GM21619 (cell line): ENCODE measurements around the gene ZKSCAN3.
"Not testable (repeated sequence)": the region's sequence is repeated elsewhere in the genome, so short reads cannot be mapped to it uniquely, and the experiment has no call there.

ENCODE experiments used
- ATAC-seq: cut with Tn5 transposase; IDR thresholded peaks from one replicate; pipeline ENCODE4 v1.9.1; 2021; ENCODE audit not compliant: unreplicated experiment

Gene ZKSCAN3

GRCh38 chr6:28340310-28341095, 9.2 kb upstream of the ZKSCAN3 start:
- ATAC-seq: no peak

DNA sequence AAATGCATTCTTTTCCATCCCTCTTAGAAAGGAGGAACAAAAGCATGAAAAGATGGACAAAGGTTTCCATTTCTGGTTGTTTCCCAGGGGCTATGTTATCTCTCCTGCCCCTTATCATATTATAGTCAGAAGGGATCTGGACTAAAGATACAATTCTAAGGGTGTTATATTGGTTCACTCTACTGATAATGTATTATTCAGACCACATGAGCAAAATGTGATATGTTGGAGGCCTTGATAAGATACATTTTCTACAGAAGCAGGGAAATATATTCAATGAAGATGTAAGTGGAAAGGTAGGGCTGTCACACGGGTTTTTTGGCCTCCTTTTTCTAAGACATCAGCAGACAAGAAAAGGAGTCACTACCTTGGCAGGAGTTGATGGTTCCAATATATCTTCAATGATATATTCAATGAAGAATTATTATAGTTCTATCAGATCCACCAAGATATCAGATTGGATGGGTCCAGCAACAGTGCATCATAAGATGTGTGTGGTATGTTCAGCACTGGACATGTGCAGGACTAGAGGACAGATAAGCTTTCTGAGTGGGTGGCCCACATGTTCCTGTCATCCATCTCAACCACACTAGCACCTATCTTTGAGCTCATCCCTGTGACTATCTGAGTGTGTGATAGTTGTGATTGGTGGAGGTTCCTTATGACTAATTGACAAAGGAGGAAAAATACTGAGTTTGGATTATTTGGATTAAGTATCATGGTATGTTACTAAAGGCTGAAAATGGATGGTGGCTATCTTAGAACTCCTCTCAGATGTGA, 5.7 kb upstream of the ZKSCAN3 start:
- no peak for ATAC-seq

- ATAC-seq: no peak
These were observed 4.5 kb upstream of the ZKSCAN3 start for GRCh38 chr6:28345201-28345600.

DNA sequence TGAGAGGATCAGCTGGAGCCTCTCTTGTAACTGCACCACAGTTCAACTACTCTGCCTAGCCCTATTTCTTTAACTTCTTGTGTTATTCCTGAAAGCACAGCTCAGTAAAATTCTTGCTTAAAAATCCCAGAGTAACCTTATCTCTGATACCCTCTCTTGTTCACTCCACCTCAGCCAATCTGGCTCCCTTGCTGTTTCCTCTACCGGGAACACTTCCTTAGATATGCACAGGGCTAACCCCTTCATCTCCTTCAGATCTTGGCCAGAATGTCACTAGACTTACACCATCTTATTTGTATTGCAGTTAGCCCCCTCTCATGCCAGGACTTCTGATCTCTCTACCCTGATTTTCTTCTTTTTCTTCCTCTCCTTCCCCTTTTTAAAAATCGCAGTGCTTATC, 2.6 kb upstream of the ZKSCAN3 start:
- ATAC-seq: no peak

- ATAC-seq: no peak
These were observed 329 bp upstream of the ZKSCAN3 start for GRCh38 chr6:28349344-28349891.

DNA sequence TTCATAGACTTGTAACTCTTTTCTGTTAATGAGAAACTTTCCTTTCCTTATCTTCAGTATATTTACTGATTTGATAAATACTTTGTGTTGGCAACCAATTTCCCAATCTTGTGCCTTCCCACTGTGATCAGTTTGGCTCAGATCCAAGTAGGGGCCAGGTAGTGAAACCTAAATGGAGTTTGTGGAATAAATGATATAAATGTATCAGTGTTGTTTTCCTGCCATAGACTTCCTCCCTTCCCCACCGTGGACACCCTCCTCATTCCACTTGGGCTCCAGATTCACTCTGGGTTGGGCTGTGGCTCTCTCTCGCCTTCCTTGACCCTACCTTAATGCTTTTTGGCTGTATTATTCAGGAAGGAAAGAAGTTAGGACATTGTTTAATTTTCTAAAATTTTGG, 1.3 kb downstream of the ZKSCAN3 start:
- ATAC-seq: no peak

- no peak for ATAC-seq
These were observed 1.8 kb downstream of the ZKSCAN3 start for GRCh38 chr6:28351493-28351925.

DNA sequence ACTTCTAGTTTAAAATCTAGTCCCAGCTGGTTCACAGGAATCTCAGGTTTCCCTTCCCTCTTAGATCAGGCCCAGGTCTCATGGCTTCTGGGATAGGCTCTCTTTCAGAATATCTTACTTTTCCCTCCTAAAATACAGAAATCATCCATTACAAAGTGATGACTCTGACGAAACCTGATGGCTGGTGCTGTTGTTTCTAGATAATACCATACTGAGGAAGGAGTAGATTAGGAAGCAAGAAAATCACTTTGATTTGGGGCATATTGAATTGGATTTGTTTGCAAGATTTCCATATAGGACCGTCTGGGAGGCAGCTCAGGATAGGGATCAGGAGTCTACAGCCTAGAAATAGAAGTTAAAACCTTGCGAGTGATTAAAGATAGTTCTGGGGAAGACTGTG, 3.6 kb downstream of the ZKSCAN3 start:
- no peak for ATAC-seq

DNA sequence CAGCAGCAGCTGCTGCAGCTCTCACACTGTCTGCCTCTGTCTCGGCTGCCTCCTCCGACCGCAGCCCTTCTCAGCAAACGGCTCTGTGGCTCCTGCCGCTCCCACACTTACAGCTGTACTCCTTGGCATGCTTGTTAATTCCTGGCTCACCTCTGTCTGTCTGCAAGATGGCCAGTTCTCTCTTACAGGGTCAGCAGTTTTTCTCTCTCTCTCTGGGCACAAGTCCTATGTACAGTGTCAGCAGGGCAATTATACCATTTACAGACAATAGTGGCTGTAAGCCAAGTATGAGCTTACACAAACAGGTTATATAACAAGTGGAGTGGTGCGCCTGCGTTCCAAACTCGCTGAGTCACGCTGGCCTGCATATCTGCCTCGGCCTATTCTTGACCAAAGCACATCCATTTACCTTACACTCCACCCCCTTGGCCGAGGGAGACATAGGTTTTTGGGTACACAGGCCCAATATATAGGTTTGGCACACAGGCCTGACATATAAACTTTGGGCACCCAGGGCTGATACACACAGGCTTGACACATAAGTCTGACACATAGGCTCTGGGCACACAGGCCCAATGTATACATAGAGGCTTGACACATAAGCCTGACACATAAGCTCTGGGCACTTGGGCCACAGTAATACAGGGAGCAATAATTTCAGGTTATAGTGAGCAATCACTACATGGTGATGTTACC, 4.4 kb downstream of the ZKSCAN3 start:
- ATAC-seq: no peak

GRCh38 chr6:28354688-28355554, 5.2 kb downstream of the ZKSCAN3 start:
- no peak for ATAC-seq

DNA sequence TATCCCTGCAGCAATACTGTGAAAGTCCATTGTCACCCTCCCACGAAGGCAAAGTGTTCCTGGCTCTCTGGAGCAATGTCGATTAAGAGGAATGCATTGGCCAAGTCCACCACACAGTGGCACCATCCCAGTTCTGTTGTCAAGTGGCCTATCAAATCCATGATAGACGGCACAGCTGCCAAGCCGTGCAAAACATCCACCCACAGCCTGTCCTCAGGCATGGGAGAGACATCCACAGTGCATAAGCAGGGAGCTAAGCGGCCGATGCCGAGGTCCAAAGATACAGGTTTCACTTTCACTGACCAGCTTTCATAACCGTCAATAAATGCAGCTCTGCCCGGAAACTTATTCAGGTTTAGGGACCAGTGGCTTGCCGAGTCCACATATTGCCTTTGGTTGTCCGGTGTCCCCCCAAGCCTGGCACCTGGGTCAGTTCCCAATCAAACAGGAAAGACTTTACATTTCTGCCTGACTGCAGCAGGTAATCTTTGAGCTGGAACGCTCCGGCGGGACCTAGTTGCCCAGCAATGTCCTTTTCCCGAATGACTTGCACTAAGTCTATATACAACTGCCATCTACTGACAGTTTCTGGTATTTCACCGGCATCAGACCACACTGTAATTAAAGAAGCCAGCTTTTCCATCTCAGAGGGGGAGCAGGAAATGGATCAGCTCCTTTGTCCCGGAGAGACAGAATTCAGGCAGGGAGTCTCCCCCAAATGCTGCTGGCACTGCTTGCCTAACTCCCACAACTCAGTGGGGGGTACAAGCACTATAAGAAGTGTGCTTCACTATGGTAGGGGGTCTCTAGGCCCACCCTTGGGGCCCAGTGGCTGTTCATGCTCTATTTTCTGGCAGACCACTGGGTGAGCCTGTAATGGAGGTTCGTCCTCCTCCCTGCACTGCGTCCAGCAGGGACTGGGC, 6.3 kb downstream of the ZKSCAN3 start:
- peak; percentile 77 for ATAC-seq

DNA sequence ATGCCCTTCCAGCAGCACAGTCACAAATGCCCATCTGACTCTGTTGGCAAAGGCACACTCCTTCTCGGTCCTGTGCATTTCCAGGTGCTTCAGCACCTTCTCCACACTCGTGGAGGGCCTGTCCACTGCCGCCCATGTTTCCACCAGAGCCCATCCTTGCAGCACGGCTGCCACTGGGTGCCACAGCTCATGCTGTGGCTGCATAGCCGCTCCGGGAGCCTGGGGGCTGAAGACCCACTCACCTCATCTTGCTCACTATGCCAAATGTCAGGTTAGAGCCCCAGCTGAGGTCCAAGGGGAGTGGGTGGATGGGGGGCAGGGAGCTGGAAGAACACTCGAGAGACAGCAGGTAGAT, 6.9 kb downstream of the ZKSCAN3 start:
- no peak for ATAC-seq

DNA sequence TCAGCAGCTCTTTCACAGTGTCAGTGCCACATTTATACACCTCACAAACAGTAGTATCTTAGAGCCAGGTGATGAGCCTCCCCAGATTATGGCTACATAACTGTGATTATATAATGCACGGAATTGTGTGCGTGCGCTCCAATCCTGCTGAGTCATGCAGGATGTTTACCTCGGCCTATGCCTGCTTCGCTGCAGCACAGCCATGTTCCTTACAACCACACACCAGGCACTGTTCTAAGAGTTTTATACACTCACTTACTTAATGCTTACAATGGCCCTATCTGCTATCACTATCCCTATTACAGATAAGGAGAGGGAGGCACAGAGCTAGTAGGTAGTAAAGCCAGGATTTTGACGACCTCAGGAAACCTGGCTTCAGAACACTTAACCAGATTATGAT, 7.3 kb downstream of the ZKSCAN3 start:
- no peak for ATAC-seq

- not testable (repeated sequence) for ATAC-seq
These were observed 9.8 kb downstream of the ZKSCAN3 start for GRCh38 chr6:28359562-28359961.

- no peak for ATAC-seq
These were observed 11.2 kb downstream of the ZKSCAN3 start for GRCh38 chr6:28360961-28361360.

DNA sequence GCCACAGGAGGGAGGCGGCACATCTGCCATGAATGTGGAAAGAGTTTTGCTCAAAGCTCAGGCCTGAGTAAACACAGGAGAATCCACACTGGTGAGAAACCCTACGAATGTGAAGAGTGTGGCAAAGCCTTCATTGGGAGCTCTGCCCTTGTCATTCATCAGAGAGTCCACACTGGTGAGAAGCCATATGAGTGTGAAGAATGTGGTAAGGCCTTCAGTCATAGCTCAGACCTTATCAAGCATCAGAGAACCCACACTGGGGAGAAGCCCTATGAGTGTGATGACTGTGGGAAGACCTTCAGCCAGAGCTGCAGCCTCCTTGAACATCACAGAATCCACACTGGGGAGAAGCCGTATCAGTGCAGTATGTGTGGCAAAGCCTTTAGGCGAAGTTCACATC, 15.8 kb downstream of the ZKSCAN3 start:
- not testable (repeated sequence) for ATAC-seq

DNA sequence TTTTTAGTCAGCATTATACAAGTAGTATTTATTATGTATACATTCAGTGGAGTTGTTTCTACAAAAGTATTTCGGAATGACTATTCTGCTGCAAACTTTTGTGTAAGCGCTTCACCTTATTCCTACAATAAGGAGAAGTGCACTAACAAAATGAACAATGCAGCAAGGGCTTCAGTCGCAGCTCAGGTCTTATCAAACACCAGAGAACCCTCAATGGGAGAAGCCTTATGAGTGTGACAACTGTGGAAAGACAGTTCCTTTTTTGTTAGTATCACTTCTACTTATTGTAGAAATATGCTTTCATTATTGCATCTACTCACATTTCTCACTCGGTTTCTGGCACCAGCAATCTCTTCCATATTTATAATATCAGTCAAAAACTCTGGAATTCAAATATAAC, 18.8 kb downstream of the ZKSCAN3 start:
- ATAC-seq: no peak

GRCh38 chr6:28369463-28369862, 19.7 kb downstream of the ZKSCAN3 start:
- no peak for ATAC-seq

GRCh38 chr6:28370440-28370839, 20.7 kb downstream of the ZKSCAN3 start:
- ATAC-seq: no peak

GRCh38 chr6:28371280-28371679, 21.5 kb downstream of the ZKSCAN3 start:
- ATAC-seq: no peak
